ENCODE results near the gene KLHL5. TPM values are rescaled to one million over a fixed set of nuclear protein-coding genes. Genes with fewer than 3 reads are reported as not detected.

The KLHL5 gene
- total RNA-seq, 2 donors from 2014 or later, result 21.0 to 29.6 TPM

DNA sequence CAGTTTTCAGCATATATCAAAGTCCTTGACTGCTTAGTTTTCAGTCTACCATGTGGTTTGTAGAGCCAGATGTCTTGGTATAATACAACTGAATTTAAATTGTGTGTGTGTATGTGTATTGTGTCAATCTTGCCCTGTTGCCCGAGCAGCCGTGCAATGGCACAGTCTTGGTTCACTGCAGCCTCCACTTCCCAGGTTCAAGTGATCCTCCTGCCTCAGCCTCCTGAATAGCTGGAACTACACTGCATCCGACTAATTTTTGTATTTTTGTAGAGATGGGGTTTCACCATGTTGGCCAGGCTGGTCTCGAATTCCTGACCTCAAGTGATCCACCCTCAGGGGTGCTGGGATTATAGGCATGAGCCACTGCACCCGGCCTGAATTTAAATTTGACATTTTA is 6.0 kb upstream of the KLHL5 start:
- TF ChIP-seq, protein P1, sequence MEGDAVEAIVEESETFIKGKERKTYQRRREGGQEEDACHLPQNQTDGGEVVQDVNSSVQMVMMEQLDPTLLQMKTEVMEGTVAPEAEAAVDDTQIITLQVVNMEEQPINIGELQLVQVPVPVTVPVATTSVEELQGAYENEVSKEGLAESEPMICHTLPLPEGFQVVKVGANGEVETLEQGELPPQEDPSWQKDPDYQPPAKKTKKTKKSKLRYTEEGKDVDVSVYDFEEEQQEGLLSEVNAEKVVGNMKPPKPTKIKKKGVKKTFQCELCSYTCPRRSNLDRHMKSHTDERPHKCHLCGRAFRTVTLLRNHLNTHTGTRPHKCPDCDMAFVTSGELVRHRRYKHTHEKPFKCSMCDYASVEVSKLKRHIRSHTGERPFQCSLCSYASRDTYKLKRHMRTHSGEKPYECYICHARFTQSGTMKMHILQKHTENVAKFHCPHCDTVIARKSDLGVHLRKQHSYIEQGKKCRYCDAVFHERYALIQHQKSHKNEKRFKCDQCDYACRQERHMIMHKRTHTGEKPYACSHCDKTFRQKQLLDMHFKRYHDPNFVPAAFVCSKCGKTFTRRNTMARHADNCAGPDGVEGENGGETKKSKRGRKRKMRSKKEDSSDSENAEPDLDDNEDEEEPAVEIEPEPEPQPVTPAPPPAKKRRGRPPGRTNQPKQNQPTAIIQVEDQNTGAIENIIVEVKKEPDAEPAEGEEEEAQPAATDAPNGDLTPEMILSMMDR (IDR thresholded peaks at IDR 0.05), result no peak
- H3K4me1 ChIP-seq (ENCODE audit: control insufficient read depth in 1 of 2, low read depth in 2 of 2), result no peaks in the 10 kb centered on the region
- no peak for ATAC-seq (ENCODE audit: insufficient number of reproducible peaks, low FRiP score, low read depth)

DNA sequence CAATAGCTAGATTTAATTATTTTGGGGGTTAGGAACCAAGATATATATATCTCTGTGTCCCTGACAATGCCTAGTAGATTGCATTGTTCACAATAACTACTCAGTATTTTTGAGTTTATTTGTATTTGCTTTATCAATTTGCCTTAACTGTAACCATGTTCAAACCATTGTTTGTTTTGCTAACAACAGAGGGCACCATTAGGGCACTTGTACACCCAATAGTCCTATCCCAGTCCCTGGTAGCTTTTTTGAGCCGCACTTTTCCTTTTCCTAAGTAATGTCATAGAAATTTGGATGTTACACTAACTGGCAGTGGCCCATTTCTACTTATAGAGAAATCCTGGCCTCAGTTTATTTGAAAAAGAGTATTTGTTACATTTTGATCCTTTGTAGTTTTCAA is 575 bp upstream of the KLHL5 start:
- DNase-seq (ENCODE audit: low spot score) (no peak), ATAC-seq (ENCODE audit: insufficient number of reproducible peaks, low FRiP score, low read depth) (no peak)
- Histone ChIP-seq H3K27me3 (replicated peaks; ENCODE audit: insufficient read depth) (no peaks in the 10 kb centered on the region), H3K27ac (no peak overlapping the region), H3K4me3 (no peak overlapping the region), H3K9me3 (no peaks in the 10 kb centered on the region), H3K4me1 (ENCODE audit: control insufficient read depth in 1 of 2, low read depth in 2 of 2) (no peaks in the 10 kb centered on the region), H3K36me3 (no peaks in the 10 kb centered on the region)
- TF ChIP-seq, protein P1 (IDR thresholded peaks at IDR 0.05), result no peak

More for the DNA sequence above, 6.0 kb upstream of the KLHL5 start:
- Histone ChIP-seq H3K27me3 (replicated peaks; ENCODE audit: insufficient read depth) (no peaks in the 10 kb centered on the region), H3K4me3 (no peak overlapping the region), H3K36me3 (no peaks in the 10 kb centered on the region), H3K27ac (no peak overlapping the region), H3K9me3 (no peaks in the 10 kb centered on the region)
- no peak for DNase-seq (ENCODE audit: low spot score)

DNA sequence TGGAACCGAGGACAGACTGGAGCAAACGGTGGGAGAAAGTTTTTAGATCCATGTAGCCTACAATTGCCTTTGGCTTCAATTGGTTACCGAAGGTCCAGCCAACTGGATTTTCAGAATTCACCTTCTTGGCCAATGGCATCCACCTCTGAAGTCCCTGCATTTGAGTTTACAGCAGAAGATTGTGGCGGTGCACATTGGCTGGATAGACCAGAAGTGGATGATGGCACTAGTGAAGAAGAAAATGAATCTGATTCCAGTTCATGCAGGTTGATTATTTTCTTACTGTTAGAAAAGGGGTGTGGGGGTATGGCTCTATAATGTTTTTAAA is 702 bp downstream of the KLHL5 start:
- DNase-seq (ENCODE audit: low spot score) (no peak), ATAC-seq (ENCODE audit: insufficient number of reproducible peaks, low FRiP score, low read depth) (no peak)
- Histone ChIP-seq H3K9me3 (no peaks in the 10 kb centered on the region), H3K4me1 (ENCODE audit: control insufficient read depth in 1 of 2, low read depth in 2 of 2) (no peaks in the 10 kb centered on the region), H3K36me3 (no peaks in the 10 kb centered on the region), H3K27me3 (replicated peaks; ENCODE audit: insufficient read depth) (no peaks in the 10 kb centered on the region), H3K27ac (no peak overlapping the region), H3K4me3 (no peak overlapping the region)
- TF ChIP-seq, protein P1 (IDR thresholded peaks at IDR 0.05), result no peak

DNA sequence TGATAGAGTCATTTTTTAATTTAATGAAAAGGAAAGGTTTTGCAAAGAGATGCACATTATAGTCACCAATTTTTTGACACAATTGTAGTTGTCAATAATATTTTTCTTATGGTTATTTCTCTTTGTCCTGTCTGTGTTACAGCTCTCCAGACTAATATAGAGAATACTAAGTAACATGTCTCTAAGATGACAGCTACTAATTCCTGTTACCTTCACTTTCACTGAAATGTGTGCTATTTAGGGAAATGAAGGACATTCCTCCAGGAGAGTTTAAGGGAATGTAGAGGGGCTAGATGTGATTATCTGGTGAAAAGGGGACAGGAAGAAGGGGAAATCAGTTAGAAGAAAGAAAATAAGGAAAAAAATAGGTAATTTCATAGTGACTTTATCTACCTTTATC is 1.4 kb downstream of the KLHL5 start:
- Histone ChIP-seq H3K27ac (no peak overlapping the region), H3K27me3 (replicated peaks; ENCODE audit: insufficient read depth) (no peaks in the 10 kb centered on the region), H3K4me1 (ENCODE audit: control insufficient read depth in 1 of 2, low read depth in 2 of 2) (no peaks in the 10 kb centered on the region), H3K36me3 (no peaks in the 10 kb centered on the region), H3K4me3 (no peak overlapping the region), H3K9me3 (no peaks in the 10 kb centered on the region)
- no peak for DNase-seq (ENCODE audit: low spot score)
- no peak for ATAC-seq (ENCODE audit: insufficient number of reproducible peaks, low FRiP score, low read depth)
- TF ChIP-seq, protein P1 (IDR thresholded peaks at IDR 0.05), result no peak

DNA sequence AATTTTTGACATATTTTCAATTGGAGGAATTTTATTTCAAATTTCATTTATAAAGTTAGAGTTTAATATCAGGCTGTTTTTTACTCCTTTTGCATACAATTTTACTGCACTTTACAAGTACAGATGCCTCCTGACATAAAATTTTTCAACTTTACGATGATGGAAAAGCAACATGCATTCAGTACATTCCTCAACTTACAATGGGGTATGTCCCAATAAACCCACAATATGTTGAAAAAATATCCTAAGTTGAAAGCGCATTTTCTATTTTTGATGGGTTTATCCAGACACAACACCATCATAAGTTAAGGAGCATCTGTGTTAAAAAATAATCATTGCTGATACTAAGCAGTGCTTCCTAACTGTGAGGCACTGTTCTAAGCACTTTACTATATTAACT is 4.3 kb downstream of the KLHL5 start:
- TF ChIP-seq, protein P1 (IDR thresholded peaks at IDR 0.05), result no peak
- Histone ChIP-seq H3K9me3 (no peaks in the 10 kb centered on the region), H3K27ac (no peak overlapping the region), H3K36me3 (no peaks in the 10 kb centered on the region), H3K4me1 (ENCODE audit: control insufficient read depth in 1 of 2, low read depth in 2 of 2) (no peaks in the 10 kb centered on the region), H3K4me3 (no peak overlapping the region), H3K27me3 (replicated peaks; ENCODE audit: insufficient read depth) (no peaks in the 10 kb centered on the region)
- ATAC-seq (ENCODE audit: insufficient number of reproducible peaks, low FRiP score, low read depth) (no peak), DNase-seq (ENCODE audit: low spot score) (no peak)
